BE2C (cell line): ENCODE measurements around the gene TSPAN5.

Source experiments
- DNase-seq: peaks from one replicate; pipeline ENCODE4 v3.0.0-alpha.2; 2020
- H3K27me3 ChIP-seq: fragments of 250-450 bp; sonication (Bioruptor Pico); 2 replicates; pipeline ENCODE4 v1.5.1; 2020; ENCODE audit warnings: mild to moderate bottlenecking
- H3K36me3 ChIP-seq: fragments of 250-450 bp; sonication (Bioruptor Pico); 2 replicates; pipeline ENCODE4 v1.5.1; 2020; ENCODE audit warnings: mild to moderate bottlenecking
- H3K4me1 ChIP-seq: fragments of 250-450 bp; sonication (Bioruptor Pico); 2 replicates; pipeline ENCODE4 v1.5.1; 2020
- H3K4me3 ChIP-seq: 2 replicates; pipeline ENCODE4 v1.5.1; 2011; ENCODE audit warnings: low read depth, low read length
- H3K9me3 ChIP-seq: fragments of 250-450 bp; sonication (Bioruptor Pico); 2 replicates; pipeline ENCODE4 v1.5.1; 2020
- CTCF ChIP-seq: IDR thresholded peaks from 2 replicates; pipeline ENCODE4 v1.5.1; 2012; ENCODE audit warnings: mild to moderate bottlenecking, low read depth, low read length

The TSPAN5 gene

GRCh38 chr4:98627531-98628257 lies 30.7 kb downstream of the TSPAN5 start:
- no peaks in the 10 kb centered on the region for H3K27me3 ChIP-seq
- H3K36me3 ChIP-seq = no peaks in the 10 kb centered on the region
- DNase-seq = no peak
- no peak overlapping the region for H3K4me3 ChIP-seq
- no peaks in the 10 kb centered on the region for H3K9me3 ChIP-seq
- no peaks in the 10 kb centered on the region for H3K4me1 ChIP-seq
- TF ChIP-seq CTCF = no peak

- Histone ChIP-seq H3K4me3 (no peak overlapping the region), H3K27me3 (no peaks in the 10 kb centered on the region), H3K9me3 (no peaks in the 10 kb centered on the region), H3K36me3 (no peaks in the 10 kb centered on the region), H3K4me1 (no peaks in the 10 kb centered on the region)
- DNase-seq = no peak
- TF ChIP-seq CTCF = no peak
Measured at GRCh38 chr4:98626350-98626749, 32.1 kb downstream of the TSPAN5 start.

- Histone ChIP-seq H3K27me3 (no peaks in the 10 kb centered on the region), H3K4me3 (no peak overlapping the region), H3K9me3 (no peaks in the 10 kb centered on the region), H3K36me3 (no peaks in the 10 kb centered on the region), H3K4me1 (no peaks in the 10 kb centered on the region)
- TF ChIP-seq CTCF = no peak
- DNase-seq = no peak
Measured at GRCh38 chr4:98625920-98626319, 32.5 kb downstream of the TSPAN5 start.

GRCh38 chr4:98625399-98625798 lies 33.0 kb downstream of the TSPAN5 start:
- Histone ChIP-seq H3K4me3 (no peak overlapping the region), H3K36me3 (no peaks in the 10 kb centered on the region), H3K4me1 (no peaks in the 10 kb centered on the region), H3K9me3 (no peaks in the 10 kb centered on the region), H3K27me3 (no peaks in the 10 kb centered on the region)
- DNase-seq = no peak
- TF ChIP-seq CTCF = no peak

GRCh38 chr4:98624642-98625041 lies 33.8 kb downstream of the TSPAN5 start:
- TF ChIP-seq CTCF = no peak
- Histone ChIP-seq H3K9me3 (no peaks in the 10 kb centered on the region), H3K4me3 (no peak overlapping the region), H3K27me3 (no peaks in the 10 kb centered on the region), H3K36me3 (no peaks in the 10 kb centered on the region), H3K4me1 (no peaks in the 10 kb centered on the region)
- DNase-seq = no peak

GRCh38 chr4:98624144-98624543 lies 34.3 kb downstream of the TSPAN5 start:
- Histone ChIP-seq H3K9me3 (no peaks in the 10 kb centered on the region), H3K4me1 (no peaks in the 10 kb centered on the region), H3K4me3 (no peak overlapping the region), H3K27me3 (no peaks in the 10 kb centered on the region), H3K36me3 (no peaks in the 10 kb centered on the region)
- TF ChIP-seq CTCF = no peak
- DNase-seq = no peak
